Measurements from ENCODE around the gene MAFB. TPM values are rescaled to one million over a fixed set of nuclear protein-coding genes. Genes with fewer than 3 reads are reported as not detected.
"Not testable (repeated sequence)": the region's sequence is repeated elsewhere in the genome, so short reads cannot be mapped to it uniquely, and the experiment has no call there.

The MAFB gene
- 3.0 and 7.7 TPM in 2 replicates for total RNA-seq
- polyA plus RNA-seq, result 0.40 and 0.75 TPM in 2 replicates
- polyA plus RNA-seq (2012), result 1.0 and 1.9 TPM in 2 replicates
- polyA minus RNA-seq (ENCODE audit: low replicate concordance), result 0.70 and 1.1 TPM in 2 replicates

GRCh38 chr20:40689100-40689942, at the start of gene MAFB:
Gene MAFB (minus strand): TSS chr20:40689236. CDS start chr20:40688850, 386 bp downstream.
- H3K27me3 ChIP-seq (ENCODE audit: control insufficient read depth, insufficient read depth, low read length), result peaks cover 32% of the 10 kb centered on the region

GRCh38 chr20:40736468-40736867, 47.4 kb upstream of the MAFB start:
- H3K27ac ChIP-seq (ENCODE audit: insufficient read depth, low read length); DNase-seq (ENCODE audit: low read depth in 2 of 2); H3K9ac ChIP-seq (ENCODE audit: insufficient read depth, low read length); H3K4me3 ChIP-seq (replicated peaks in 1 of 4; ENCODE audit: control extremely low read depth in 1 of 4, insufficient read depth in 1 of 4, low read depth in 3 of 4, low read length in 4 of 4); H3K27me3 ChIP-seq (ENCODE audit: control insufficient read depth, insufficient read depth, low read length); H3K79me2 ChIP-seq (ENCODE audit: control insufficient read depth, insufficient read depth, low read length); H3K9me3 ChIP-seq (ENCODE audit: control insufficient read depth, insufficient read depth, low read depth, low read length); H3K36me3 ChIP-seq (ENCODE audit: control insufficient read depth, insufficient read depth, low read length); H2AFZ ChIP-seq (ENCODE audit: low read length); H3K4me2 ChIP-seq (ENCODE audit: extremely low read depth, insufficient read depth, low read length); H4K20me1 ChIP-seq (ENCODE audit: control insufficient read depth, extremely low read depth, insufficient read depth, low read length); H3K4me1 ChIP-seq (ENCODE audit: control insufficient read depth, extremely low read depth, insufficient read depth, low read length): not testable (repeated sequence)

More at GRCh38 chr20:40689100-40689942, at the start of gene MAFB:
- Histone ChIP-seq H3K9me3 (ENCODE audit: control insufficient read depth, insufficient read depth, low read depth, low read length) (no peaks in the 10 kb centered on the region), H3K27ac (ENCODE audit: insufficient read depth, low read length) (peak within 1 kb of the TSS; percentile 71), H3K4me3 (replicated peaks in 1 of 4; ENCODE audit: control extremely low read depth in 1 of 4, insufficient read depth in 1 of 4, low read depth in 3 of 4, low read length in 4 of 4) (peak within 1 kb of the TSS; percentile 55 to 76 (median 58)), H2AFZ (ENCODE audit: low read length) (peak within 1 kb of the TSS; percentile 87), H3K4me1 (ENCODE audit: control insufficient read depth, extremely low read depth, insufficient read depth, low read length) (no peaks in the 10 kb centered on the region), H3K4me2 (ENCODE audit: extremely low read depth, insufficient read depth, low read length) (peak within 1 kb of the TSS; percentile 97), H3K79me2 (ENCODE audit: control insufficient read depth, insufficient read depth, low read length) (no peaks in the 10 kb centered on the region), H3K36me3 (ENCODE audit: control insufficient read depth, insufficient read depth, low read length) (no peaks in the 10 kb centered on the region), H4K20me1 (ENCODE audit: control insufficient read depth, extremely low read depth, insufficient read depth, low read length) (no peaks in the 10 kb centered on the region), H3K9ac (ENCODE audit: insufficient read depth, low read length) (peak within 1 kb of the TSS; percentile 77)
- DNase-seq (ENCODE audit: low read depth in 2 of 2), result peak; percentile 86 to 94
- TF ChIP-seq EZH2 (IDR thresholded peaks at IDR 0.05; ENCODE audit: low read length, missing control alignments) (no peak), CTCF (conservative IDR thresholded peaks at IDR 0.05 in 1 of 2, IDR thresholded peaks at IDR 0.05 in 1 of 2; ENCODE audit: low read depth in 1 of 2, low read length in 2 of 2) (no peak)

- Histone ChIP-seq H2AFZ (ENCODE audit: low read length) (no peak overlapping the region), H3K27me3 (ENCODE audit: control insufficient read depth, insufficient read depth, low read length) (no peaks in the 10 kb centered on the region), H3K4me1 (ENCODE audit: control insufficient read depth, extremely low read depth, insufficient read depth, low read length) (no peaks in the 10 kb centered on the region), H3K27ac (ENCODE audit: insufficient read depth, low read length) (no peak overlapping the region), H3K4me2 (ENCODE audit: extremely low read depth, insufficient read depth, low read length) (no peak overlapping the region), H3K4me3 (replicated peaks in 1 of 4; ENCODE audit: control extremely low read depth in 1 of 4, insufficient read depth in 1 of 4, low read depth in 3 of 4, low read length in 4 of 4) (no peak overlapping the region), H3K9me3 (ENCODE audit: control insufficient read depth, insufficient read depth, low read depth, low read length) (no peaks in the 10 kb centered on the region), H3K9ac (ENCODE audit: insufficient read depth, low read length) (no peak overlapping the region), H3K36me3 (ENCODE audit: control insufficient read depth, insufficient read depth, low read length) (no peaks in the 10 kb centered on the region), H3K79me2 (ENCODE audit: control insufficient read depth, insufficient read depth, low read length) (no peaks in the 10 kb centered on the region), H4K20me1 (ENCODE audit: control insufficient read depth, extremely low read depth, insufficient read depth, low read length) (no peaks in the 10 kb centered on the region)
- no peak for DNase-seq (ENCODE audit: low read depth in 2 of 2)
- TF ChIP-seq EZH2 (IDR thresholded peaks at IDR 0.05; ENCODE audit: low read length, missing control alignments) (no peak), CTCF (conservative IDR thresholded peaks at IDR 0.05 in 1 of 2, IDR thresholded peaks at IDR 0.05 in 1 of 2; ENCODE audit: low read depth in 1 of 2, low read length in 2 of 2) (no peak)
Measured at GRCh38 chr20:40728996-40729395, 40.0 kb upstream of the MAFB start.

All from fibroblast of lung (primary cell).